ENCODE results near the gene SPINK4.

Gene SPINK4

DNA sequence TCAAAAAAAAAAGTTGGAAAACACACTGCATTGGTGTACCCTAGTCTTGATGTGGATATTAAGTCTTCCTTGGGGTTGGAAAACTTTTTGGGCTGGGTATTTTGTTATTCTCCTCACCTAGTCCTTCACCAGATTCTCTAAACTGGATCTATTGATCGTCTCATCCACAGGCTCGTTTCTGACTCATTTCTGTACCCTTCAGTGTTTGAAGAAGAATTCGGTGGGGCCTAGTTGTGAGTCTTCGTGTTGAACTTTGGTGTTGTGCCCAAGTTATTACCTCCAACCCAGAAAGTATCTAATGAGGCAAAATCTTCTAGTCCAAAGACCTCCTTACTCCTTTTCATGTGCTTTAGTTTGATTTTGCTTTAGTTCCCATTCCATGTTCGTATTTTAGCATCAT, 51.9 kb downstream of the SPINK4 start:
- DNase-seq (ENCODE audit: low read depth): no peak

DNA sequence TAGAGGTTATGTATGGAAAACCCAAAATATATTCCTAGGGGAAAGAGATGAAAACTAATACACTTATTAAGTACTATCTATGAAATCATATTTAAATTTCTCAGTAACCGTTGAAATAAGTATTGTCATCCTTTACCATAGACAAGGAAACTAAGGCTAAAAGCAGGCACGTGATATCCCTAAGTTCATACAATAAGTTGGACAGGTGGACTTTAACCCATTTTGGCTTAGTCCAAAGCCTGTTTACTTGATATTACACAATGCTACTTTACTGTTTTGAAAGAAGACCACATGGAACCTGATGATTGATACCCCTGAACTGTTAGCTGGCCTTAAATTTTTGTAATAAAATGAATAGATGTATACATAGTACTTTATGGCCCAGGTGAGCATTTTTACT, 53.8 kb downstream of the SPINK4 start:
- no peak for DNase-seq (ENCODE audit: low read depth)

DNA sequence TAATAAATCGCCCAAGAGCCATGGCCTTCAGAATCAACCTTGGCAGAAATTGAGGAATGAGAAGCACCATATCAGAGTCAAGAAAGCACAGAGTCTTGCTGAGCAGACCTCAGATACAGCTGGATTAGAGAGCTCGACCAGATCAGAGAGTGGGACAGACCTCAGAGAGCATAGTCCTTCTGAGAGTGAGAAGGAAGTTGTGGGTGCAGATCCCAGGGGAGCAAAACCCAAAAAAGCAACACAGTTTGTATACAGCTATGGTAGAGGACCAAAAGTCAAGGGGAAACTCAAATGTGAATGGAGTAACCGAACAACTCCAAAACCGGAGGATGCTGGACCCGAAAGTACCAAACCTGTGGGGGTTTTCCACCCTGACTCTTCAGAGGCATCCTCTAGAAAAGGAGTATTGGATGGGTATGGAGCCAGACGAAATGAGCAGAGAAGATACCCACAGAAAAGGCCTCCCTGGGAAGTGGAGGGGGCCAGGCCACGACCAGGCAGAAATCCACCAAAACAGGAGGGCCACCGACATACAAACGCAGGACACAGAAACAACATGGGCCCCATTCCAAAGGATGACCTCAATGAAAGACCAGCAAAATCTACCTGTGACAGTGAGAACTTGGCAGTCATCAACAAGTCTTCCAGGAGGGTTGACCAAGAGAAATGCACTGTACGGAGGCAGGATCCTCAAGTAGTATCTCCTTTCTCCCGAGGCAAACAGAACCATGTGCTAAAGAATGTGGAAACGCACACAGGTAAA, 54.9 kb downstream of the SPINK4 start:
- no peak for DNase-seq (ENCODE audit: low read depth)

DNA sequence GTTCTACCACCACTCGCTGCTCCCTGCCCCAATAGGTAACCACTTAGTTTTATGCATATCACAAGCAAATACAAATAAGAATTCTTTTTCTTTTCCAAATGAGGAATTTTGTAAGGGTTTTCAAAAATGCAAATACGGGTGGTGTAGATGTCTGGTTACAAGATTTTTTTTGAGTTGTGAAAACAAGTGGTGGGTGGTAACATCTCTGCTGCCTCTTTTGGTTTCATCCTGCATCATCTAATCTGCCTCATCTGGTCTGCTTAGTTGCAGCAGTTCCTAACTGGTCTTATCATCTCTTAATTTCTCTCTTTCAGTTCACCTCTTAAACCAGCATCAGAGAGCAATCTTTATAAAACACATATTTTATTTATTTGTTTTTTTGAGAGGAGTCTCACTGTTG, 55.6 kb downstream of the SPINK4 start:
- DNase-seq (ENCODE audit: low read depth): no peak

DNA sequence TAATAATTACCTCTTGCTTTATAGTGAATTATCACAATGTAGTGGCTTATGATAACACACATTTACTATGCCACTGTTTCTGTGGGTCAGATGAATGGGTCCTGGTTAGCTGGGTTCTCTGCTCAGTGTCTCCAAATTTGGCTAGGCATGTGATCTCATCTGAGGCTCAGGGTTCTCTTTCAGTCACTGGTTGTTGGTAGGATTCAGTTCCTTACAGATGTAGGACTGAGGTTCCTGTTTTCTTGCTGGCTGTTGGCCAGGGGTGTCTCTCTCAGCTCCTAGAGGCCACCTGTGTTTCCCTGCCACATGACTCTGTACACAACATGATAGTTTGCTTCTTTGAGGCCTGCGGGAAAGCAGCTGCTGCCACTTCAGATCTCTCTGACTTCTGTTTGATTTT, 57.5 kb downstream of the SPINK4 start:
- no peak for DNase-seq (ENCODE audit: low read depth)

Measured in T follicular helper cell (primary cell).